ENCODE data around the gene EFHD2.
"Not testable (repeated sequence)": the region's sequence is repeated elsewhere in the genome, so short reads cannot be mapped to it uniquely, and the experiment has no call there.

The EFHD2 gene

GRCh38 chr1:15418806-15419515, 9.3 kb downstream of the EFHD2 start:
- Histone ChIP-seq H3K9me3 (ENCODE audit: control insufficient read depth, insufficient read depth, low read length) (no peaks in the 10 kb centered on the region), H3K4me1 (ENCODE audit: control insufficient read depth, insufficient read depth, low read length) (no peaks in the 10 kb centered on the region), H3K27me3 (ENCODE audit: control insufficient read depth, insufficient read depth, low read length) (no peaks in the 10 kb centered on the region), H3K36me3 (ENCODE audit: control insufficient read depth, insufficient read depth, low read length) (peaks cover 2% of the 10 kb centered on the region), H3K4me3 (ENCODE audit: low read depth, low read length) (no peak overlapping the region), H3K9ac (ENCODE audit: low read depth, low read length) (no peak overlapping the region)

GRCh38 chr1:15420853-15421465, 11.3 kb downstream of the EFHD2 start:
- Histone ChIP-seq H3K9me3 (ENCODE audit: control insufficient read depth, insufficient read depth, low read length) (no peaks in the 10 kb centered on the region), H3K36me3 (ENCODE audit: control insufficient read depth, insufficient read depth, low read length) (peaks cover 2% of the 10 kb centered on the region), H3K4me3 (ENCODE audit: low read depth, low read length) (no peak overlapping the region), H3K9ac (ENCODE audit: low read depth, low read length) (no peak overlapping the region), H3K4me1 (ENCODE audit: control insufficient read depth, insufficient read depth, low read length) (no peaks in the 10 kb centered on the region), H3K27me3 (ENCODE audit: control insufficient read depth, insufficient read depth, low read length) (no peaks in the 10 kb centered on the region)

DNA sequence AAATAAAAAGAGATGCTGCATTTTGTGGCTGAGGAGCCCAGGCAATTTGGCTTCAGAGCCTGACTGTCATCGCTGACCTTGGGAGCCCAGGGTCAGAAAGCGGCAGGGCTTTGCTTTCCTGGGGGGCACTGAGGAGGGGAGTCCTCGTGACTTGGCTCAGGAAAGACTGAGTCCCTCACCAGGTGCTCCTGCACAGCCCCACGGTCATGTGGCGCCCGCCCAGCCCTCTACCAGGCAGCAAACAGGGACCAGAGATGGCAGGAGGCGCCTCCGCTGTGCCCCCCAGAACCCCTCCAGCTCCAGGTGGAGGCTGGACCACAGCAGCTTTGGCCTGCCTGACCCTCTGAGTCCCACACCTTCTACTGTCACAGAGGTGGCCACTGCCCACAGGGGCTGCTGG, 13.2 kb downstream of the EFHD2 start:
- peaks cover 2% of the 10 kb centered on the region for H3K36me3 ChIP-seq (ENCODE audit: control insufficient read depth, insufficient read depth, low read length)
- H3K4me1 ChIP-seq (ENCODE audit: control insufficient read depth, insufficient read depth, low read length) = no peaks in the 10 kb centered on the region
- H3K27me3 ChIP-seq (ENCODE audit: control insufficient read depth, insufficient read depth, low read length) = no peaks in the 10 kb centered on the region
- H3K9ac ChIP-seq (ENCODE audit: low read depth, low read length) = no peak overlapping the region
- no peak overlapping the region for H3K4me3 ChIP-seq (ENCODE audit: low read depth, low read length)
- H3K9me3 ChIP-seq (ENCODE audit: control insufficient read depth, insufficient read depth, low read length) = no peaks in the 10 kb centered on the region

DNA sequence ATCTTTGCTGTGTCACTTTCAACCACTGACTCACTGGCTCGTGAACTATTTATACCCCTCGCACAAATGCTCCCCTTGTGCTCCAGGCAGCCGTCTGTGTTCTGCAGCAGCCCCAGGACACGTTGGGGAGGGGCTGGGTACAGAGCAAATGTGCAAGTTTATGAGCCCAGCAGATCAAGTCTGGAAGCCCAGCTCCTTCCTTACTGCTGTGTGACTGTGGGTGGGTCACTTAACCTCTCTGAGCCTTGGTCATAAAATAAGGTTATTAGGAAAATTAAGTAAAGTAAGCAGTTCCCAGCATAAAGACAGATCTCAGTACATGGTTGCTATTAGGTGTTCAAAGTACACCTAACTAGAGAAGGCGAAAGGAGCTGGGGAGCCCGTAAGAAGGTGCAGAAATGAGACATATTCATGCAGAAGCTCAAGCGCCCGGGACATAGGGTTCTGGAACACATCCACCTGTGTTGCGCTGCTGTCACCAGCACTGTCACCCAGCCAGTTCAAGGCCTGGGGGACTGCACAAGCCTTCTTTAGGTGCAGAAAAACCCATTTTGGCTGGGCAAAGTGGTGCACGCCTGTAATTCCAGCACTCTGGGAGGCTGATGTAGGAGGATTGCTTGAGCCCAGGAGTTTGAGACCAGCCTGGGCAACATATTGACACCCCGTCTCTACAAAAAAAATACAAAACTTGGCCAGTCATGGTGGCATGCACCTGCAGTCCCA, 13.8 kb downstream of the EFHD2 start:
- Histone ChIP-seq H3K9me3 (ENCODE audit: control insufficient read depth, insufficient read depth, low read length) (no peaks in the 10 kb centered on the region), H3K9ac (ENCODE audit: low read depth, low read length) (no peak overlapping the region), H3K4me3 (ENCODE audit: low read depth, low read length) (no peak overlapping the region), H3K27me3 (ENCODE audit: control insufficient read depth, insufficient read depth, low read length) (no peaks in the 10 kb centered on the region), H3K36me3 (ENCODE audit: control insufficient read depth, insufficient read depth, low read length) (peaks cover 2% of the 10 kb centered on the region), H3K4me1 (ENCODE audit: control insufficient read depth, insufficient read depth, low read length) (no peaks in the 10 kb centered on the region)

DNA sequence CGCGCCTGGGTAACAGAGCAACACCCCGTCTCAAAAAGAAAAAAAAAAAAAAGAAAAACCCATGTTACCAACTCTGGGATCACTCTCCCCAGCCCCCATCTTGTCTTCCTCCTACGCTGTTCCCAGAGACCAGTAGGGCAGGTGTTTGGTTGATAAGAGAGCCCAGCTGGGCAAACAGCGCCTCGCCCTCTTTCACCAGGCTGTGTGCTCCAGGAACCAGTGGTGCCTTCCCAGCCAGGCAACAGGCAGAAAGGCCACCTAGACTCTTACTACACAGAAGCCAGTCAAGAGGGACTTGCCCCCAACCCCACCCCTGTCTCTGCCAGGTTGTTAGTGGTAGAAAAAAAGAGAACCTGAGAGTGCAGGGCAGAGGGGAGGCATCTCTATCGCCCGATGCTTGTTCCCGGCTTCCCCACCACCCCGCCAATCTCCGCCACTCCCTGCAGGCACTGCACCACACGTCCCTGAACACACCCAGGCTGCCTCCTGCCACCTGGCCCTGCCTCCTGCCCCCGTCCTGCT, 14.5 kb downstream of the EFHD2 start:
- H3K9me3 ChIP-seq (ENCODE audit: control insufficient read depth, insufficient read depth, low read length) = no peaks in the 10 kb centered on the region
- H3K4me3 ChIP-seq (ENCODE audit: low read depth, low read length) = no peak overlapping the region
- peaks cover 3% of the 10 kb centered on the region for H3K36me3 ChIP-seq (ENCODE audit: control insufficient read depth, insufficient read depth, low read length)
- H3K4me1 ChIP-seq (ENCODE audit: control insufficient read depth, insufficient read depth, low read length) = no peaks in the 10 kb centered on the region
- no peak overlapping the region for H3K9ac ChIP-seq (ENCODE audit: low read depth, low read length)
- no peaks in the 10 kb centered on the region for H3K27me3 ChIP-seq (ENCODE audit: control insufficient read depth, insufficient read depth, low read length)

DNA sequence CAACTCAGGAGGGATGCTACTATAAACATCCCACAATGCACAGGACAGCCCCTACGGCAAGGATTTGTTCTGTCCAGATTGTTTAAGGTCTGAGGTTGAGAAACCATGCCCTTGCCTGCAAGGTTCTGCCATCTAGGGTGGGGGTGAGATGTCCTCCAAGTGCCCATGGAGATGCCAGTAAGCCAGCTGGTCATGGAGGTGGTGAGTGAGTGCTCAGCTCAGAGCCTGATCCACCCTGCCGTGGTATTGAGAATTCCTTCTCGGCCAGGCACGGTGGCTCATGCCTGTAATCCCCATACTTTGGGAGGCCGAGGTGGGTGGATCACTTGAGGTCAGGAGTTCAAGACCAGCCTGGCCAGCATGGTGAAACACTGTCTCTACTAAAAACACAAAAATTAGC, 15.3 kb downstream of the EFHD2 start:
- no peak overlapping the region for H3K4me3 ChIP-seq (ENCODE audit: low read depth, low read length)
- no peaks in the 10 kb centered on the region for H3K9me3 ChIP-seq (ENCODE audit: control insufficient read depth, insufficient read depth, low read length)
- peaks cover 9% of the 10 kb centered on the region for H3K36me3 ChIP-seq (ENCODE audit: control insufficient read depth, insufficient read depth, low read length)
- H3K4me1 ChIP-seq (ENCODE audit: control insufficient read depth, insufficient read depth, low read length) = no peaks in the 10 kb centered on the region
- no peaks in the 10 kb centered on the region for H3K27me3 ChIP-seq (ENCODE audit: control insufficient read depth, insufficient read depth, low read length)
- H3K9ac ChIP-seq (ENCODE audit: low read depth, low read length) = no peak overlapping the region

DNA sequence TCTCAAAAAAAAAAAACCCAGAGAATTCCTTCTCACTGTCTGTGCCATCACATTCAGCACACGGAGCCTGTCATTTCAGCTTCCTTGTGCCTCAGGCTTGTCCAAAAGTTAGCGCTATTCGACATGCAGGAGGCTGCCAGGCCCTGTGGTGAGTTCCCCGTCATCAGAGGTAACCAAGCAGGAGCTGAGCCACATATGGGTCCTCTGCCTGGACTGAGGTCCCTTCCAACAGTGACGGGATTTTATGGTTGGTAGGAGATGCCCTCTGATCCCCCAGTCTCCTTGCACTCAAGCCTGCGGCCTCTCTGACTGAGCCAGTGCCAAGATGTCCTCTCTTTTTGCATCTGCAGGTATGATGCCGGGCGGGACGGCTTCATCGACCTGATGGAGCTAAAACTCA, 15.8 kb downstream of the EFHD2 start:
- H3K4me1 ChIP-seq (ENCODE audit: control insufficient read depth, insufficient read depth, low read length) = no peaks in the 10 kb centered on the region
- no peaks in the 10 kb centered on the region for H3K9me3 ChIP-seq (ENCODE audit: control insufficient read depth, insufficient read depth, low read length)
- H3K27me3 ChIP-seq (ENCODE audit: control insufficient read depth, insufficient read depth, low read length) = no peaks in the 10 kb centered on the region
- H3K9ac ChIP-seq (ENCODE audit: low read depth, low read length) = no peak overlapping the region
- H3K36me3 ChIP-seq (ENCODE audit: control insufficient read depth, insufficient read depth, low read length) = peaks cover 9% of the 10 kb centered on the region
- H3K4me3 ChIP-seq (ENCODE audit: low read depth, low read length) = no peak overlapping the region

- Histone ChIP-seq H3K9ac (ENCODE audit: low read depth, low read length) (no peak overlapping the region), H3K36me3 (ENCODE audit: control insufficient read depth, insufficient read depth, low read length) (peaks cover 8% of the 10 kb centered on the region), H3K9me3 (ENCODE audit: control insufficient read depth, insufficient read depth, low read length) (no peaks in the 10 kb centered on the region), H3K4me1 (ENCODE audit: control insufficient read depth, insufficient read depth, low read length) (no peaks in the 10 kb centered on the region), H3K4me3 (ENCODE audit: low read depth, low read length) (no peak overlapping the region), H3K27me3 (ENCODE audit: control insufficient read depth, insufficient read depth, low read length) (no peaks in the 10 kb centered on the region)
These were observed 16.3 kb downstream of the EFHD2 start for GRCh38 chr1:15425958-15426357.

DNA sequence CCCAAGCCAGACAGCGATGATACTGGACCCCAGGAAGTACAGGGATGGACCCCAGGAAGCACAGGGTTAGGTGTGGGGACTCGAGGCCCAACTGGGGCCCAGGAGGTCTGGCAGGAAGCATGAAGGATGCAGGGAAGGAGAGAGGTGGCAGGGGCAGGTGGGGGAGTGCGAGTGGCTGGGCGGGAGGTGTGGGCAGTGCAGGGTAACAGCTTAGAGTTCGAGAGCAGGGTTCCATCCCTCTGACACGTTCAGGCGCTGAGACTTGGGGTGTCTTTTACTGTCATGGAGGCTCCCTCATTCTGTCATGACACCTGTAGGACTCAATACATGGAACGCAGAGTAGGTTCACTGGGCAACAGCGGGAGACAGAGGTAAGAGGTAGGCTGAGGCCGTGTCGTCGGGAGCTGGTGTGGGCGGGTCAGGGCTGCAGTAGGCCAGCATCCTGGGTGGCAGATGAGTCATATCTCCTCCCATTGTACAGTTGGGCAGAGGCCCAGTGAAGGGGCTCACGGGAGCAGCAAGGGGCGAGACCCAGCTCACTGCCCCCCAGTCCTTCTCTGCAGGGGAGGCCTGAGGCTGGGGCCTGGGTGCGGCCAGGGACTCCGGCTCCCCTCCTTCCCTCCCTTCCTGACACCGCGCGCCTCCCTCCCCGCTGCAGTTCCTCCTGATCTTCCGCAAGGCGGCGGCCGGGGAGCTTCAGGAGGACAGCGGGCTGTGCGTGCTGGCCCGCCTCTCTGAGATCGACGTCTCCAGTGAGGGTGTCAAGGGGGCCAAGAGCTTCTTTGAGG, 17.0 kb downstream of the EFHD2 start:
- H3K27me3 ChIP-seq (ENCODE audit: control insufficient read depth, insufficient read depth, low read length) = no peaks in the 10 kb centered on the region
- H3K36me3 ChIP-seq (ENCODE audit: control insufficient read depth, insufficient read depth, low read length) = peaks cover 6% of the 10 kb centered on the region
- no peaks in the 10 kb centered on the region for H3K4me1 ChIP-seq (ENCODE audit: control insufficient read depth, insufficient read depth, low read length)
- no peak overlapping the region for H3K9ac ChIP-seq (ENCODE audit: low read depth, low read length)
- no peak overlapping the region for H3K4me3 ChIP-seq (ENCODE audit: low read depth, low read length)
- no peaks in the 10 kb centered on the region for H3K9me3 ChIP-seq (ENCODE audit: control insufficient read depth, insufficient read depth, low read length)

- Histone ChIP-seq H3K4me3 (ENCODE audit: low read depth, low read length) (no peak overlapping the region), H3K36me3 (ENCODE audit: control insufficient read depth, insufficient read depth, low read length) (peaks cover 6% of the 10 kb centered on the region), H3K4me1 (ENCODE audit: control insufficient read depth, insufficient read depth, low read length) (no peaks in the 10 kb centered on the region), H3K9ac (ENCODE audit: low read depth, low read length) (no peak overlapping the region), H3K27me3 (ENCODE audit: control insufficient read depth, insufficient read depth, low read length) (no peaks in the 10 kb centered on the region), H3K9me3 (ENCODE audit: control insufficient read depth, insufficient read depth, low read length) (no peaks in the 10 kb centered on the region)
These were observed 17.6 kb downstream of the EFHD2 start for GRCh38 chr1:15427280-15427666.

- not testable (repeated sequence) for H3K36me3 ChIP-seq (ENCODE audit: control insufficient read depth, insufficient read depth, low read length); H3K4me3 ChIP-seq (ENCODE audit: low read depth, low read length); H3K27me3 ChIP-seq (ENCODE audit: control insufficient read depth, insufficient read depth, low read length); H3K9ac ChIP-seq (ENCODE audit: low read depth, low read length); H3K9me3 ChIP-seq (ENCODE audit: control insufficient read depth, insufficient read depth, low read length); H3K4me1 ChIP-seq (ENCODE audit: control insufficient read depth, insufficient read depth, low read length)
These were observed 18.6 kb downstream of the EFHD2 start for GRCh38 chr1:15428252-15428651.

All from iPS-15b (cell line).